HEK293T (cell line): ENCODE data around the gene CD27.

Experiments
- CTBP1 ChIP-seq: fragments of 450-650 bp; IDR thresholded peaks from 2 replicates; pipeline ENCODE4 v1.6.1; 2016; ENCODE audit warnings: borderline replicate concordance
- FOXA1 ChIP-seq: fragments of 450-650 bp; IDR thresholded peaks from 2 replicates; pipeline ENCODE4 v1.6.1; 2016; ENCODE audit warnings: mild to moderate bottlenecking
- FOXM1 ChIP-seq: fragments of 450-650 bp; IDR thresholded peaks from 2 replicates; pipeline ENCODE4 v1.6.1; 2017; ENCODE audit warnings: mild to moderate bottlenecking, borderline replicate concordance
- NFRKB ChIP-seq: fragments of 450-650 bp; IDR thresholded peaks from 2 replicates; pipeline ENCODE4 v1.6.1; 2016; ENCODE audit warnings: mild to moderate bottlenecking, moderate library complexity
- SUZ12 ChIP-seq: fragments of 450-650 bp; IDR thresholded peaks from 2 replicates; pipeline ENCODE4 v1.6.1; 2016; ENCODE audit warnings: mild to moderate bottlenecking
- TF ChIP-seq, protein P1 (sequence below): fragments of 450-650 bp; IDR thresholded peaks from 2 replicates; pipeline ENCODE4 v1.6.1; 2016

DNA sequence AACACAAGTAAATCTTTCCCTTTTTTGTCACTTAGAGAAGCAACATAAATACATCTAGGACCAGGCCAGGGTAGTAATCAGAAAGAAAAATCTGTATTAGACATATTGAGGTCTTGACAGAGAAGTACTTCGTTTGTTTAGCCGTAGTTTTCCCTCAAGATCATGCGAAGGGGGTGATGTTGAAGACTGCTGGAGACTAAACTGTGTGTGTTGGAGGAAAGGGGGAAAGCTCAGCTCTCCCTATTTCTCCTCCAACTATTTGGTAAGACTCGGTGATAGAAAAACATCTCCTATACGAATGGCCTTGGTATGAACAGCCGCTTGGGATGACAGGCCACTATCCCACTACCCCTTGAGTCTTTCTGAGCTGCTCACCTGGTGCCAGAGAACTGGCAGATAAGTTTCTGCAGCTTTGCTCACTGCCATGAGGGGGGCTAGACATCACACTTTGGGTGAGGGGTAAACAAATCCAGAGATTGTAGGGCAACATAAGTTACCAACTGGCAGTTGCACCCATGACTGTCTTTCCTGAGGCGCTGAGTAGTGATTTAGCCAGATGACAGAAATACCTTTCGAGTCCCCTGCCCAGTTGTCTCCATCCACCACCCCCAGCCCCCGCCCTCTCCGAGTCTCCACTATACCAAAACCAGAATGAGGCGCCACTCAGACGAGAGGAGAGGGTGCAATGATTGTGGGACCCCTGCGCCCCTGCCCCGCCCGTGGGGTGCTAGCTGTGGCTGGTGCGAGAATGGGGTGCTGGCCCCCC lies 25.0 kb downstream of the CD27 start:
- TF ChIP-seq FOXA1 (no peak), NFRKB (no peak), FOXM1 (no peak), SUZ12 (no peak), CTBP1 (no peak)
- TF ChIP-seq, protein P1, sequence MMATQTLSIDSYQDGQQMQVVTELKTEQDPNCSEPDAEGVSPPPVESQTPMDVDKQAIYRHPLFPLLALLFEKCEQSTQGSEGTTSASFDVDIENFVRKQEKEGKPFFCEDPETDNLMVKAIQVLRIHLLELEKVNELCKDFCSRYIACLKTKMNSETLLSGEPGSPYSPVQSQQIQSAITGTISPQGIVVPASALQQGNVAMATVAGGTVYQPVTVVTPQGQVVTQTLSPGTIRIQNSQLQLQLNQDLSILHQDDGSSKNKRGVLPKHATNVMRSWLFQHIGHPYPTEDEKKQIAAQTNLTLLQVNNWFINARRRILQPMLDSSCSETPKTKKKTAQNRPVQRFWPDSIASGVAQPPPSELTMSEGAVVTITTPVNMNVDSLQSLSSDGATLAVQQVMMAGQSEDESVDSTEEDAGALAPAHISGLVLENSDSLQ = no peak
